SK-N-SH (cell line): Measurements from ENCODE around the gene BAIAP2L1.

Source experiments
- EZH2phosphoT487 ChIP-seq: fragments of 200-600 bp; sonication (generic); IDR thresholded peaks from 2 replicates; pipeline ENCODE4 v1.6.1; 2017; ENCODE audit warnings: low read depth, mixed run types, mild to moderate bottlenecking, antibody characterized with exemption, moderate library complexity, borderline replicate concordance
- MAX ChIP-seq: IDR thresholded peaks from 2 replicates; pipeline ENCODE4 v1.4.0; 2012; ENCODE audit warnings: low read depth
- RFX5 ChIP-seq: IDR thresholded peaks from 2 replicates; pipeline ENCODE4 v1.6.1; 2012; ENCODE audit warnings: mild to moderate bottlenecking, improper control_type of control experiment, low read length
- SIN3A ChIP-seq: IDR thresholded peaks from 2 replicates; pipeline ENCODE4 v1.6.1; 2012; ENCODE audit warnings: low read depth, mild to moderate bottlenecking, low read length, moderate library complexity, borderline replicate concordance

GRCh38 chr7:98241674-98242241 lies 159.1 kb downstream of the BAIAP2L1 start:
- TF ChIP-seq SIN3A = no peak
- no peak for TF ChIP-seq MAX
- TF ChIP-seq RFX5 = no peak
- no peak for TF ChIP-seq EZH2phosphoT487
